ENCODE data around the gene MTHFD2.

The MTHFD2 gene

DNA sequence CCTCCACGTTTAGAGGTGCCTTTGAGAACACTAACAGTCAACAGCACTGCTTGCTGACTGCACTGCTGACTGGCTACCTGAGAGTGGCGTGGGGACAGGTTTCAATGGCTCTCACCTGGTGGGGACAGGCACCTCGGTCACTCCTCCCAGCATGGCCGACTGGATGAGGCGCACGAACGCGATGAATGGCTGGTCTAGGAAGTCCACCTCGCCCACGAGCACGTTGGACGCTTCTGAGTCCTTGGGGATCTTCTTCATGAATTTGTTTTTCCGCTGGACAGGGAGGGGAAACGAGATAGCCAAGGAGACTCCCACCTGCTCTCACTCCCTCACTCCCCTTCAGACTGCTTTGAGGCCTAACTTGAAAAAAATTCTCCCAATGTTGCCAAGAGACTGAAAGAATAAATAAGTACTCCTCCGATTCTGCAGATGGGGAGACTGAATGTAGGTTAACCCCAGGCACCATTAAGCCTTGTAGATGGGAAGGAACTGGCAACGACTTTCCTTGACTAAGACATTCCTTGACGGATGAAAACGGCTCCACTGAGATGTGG is 57.3 kb downstream of the MTHFD2 start:
- Histone ChIP-seq H3K9me3 (replicated peaks in 1 of 11) (no peaks in the 10 kb centered on the region), H3K27me3 (no peaks in the 10 kb centered on the region), H3K4me2 (no peak overlapping the region), H4K20me1 (no peaks in the 10 kb centered on the region), H3K27ac (no peak overlapping the region), H3K9ac (no peak overlapping the region), H3K36me3 (no peaks in the 10 kb centered on the region), H3K4me3 (no peak overlapping the region), H3K4me1 (no peaks in the 10 kb centered on the region)
- TF ChIP-seq Cebpa-rat (IDR thresholded peaks at IDR 0.05) = no peak

DNA sequence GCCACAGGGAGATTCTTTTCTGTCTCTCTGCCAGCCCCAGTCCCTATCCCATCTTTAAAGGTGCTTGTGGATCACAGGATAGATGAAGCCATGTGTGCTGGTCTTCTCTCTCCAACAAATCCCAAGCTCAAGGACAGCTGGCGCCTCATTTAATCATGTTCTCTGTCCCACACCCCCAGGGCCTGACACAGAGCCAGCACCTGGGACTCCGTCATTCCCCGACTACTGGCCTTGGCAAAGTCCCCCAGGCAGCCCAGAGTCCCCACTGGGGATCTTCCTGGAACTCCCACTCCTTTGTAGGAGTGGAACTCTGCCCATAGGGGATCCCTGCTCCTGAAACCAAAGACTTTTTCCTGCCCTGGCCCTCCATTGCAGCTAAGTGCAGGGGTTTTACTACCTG is 60.8 kb downstream of the MTHFD2 start:
- no peak for TF ChIP-seq Cebpa-rat (IDR thresholded peaks at IDR 0.05)
- no peaks in the 10 kb centered on the region for H3K4me1 ChIP-seq

DNA sequence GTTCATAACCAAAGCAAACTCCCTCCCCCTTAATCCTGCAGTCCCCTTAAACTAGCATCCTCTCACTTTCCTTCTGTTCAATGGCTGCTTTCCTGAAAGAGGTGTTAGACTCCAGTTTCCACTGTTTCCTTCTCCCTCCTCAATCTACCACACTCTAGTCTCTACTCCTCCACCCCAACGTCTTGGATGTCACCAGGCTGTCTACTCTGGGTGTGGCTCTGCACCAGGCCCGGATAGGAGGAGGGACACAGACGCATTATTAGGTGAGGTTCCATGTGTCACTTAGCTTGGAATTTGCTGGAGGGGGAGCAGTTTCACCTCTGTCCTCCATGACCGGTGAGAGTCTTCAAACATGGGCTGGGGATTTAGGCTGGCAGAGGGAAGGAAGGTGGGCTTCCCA is 61.3 kb downstream of the MTHFD2 start:
- Histone ChIP-seq H3K27me3 (no peaks in the 10 kb centered on the region), H3K27ac (no peak overlapping the region), H3K4me1 (no peaks in the 10 kb centered on the region), H3K4me2 (no peak overlapping the region), H3K9ac (no peak overlapping the region), H3K9me3 (replicated peaks in 1 of 11) (no peaks in the 10 kb centered on the region), H3K36me3 (no peaks in the 10 kb centered on the region; a peak in 1 of 22 replicates), H4K20me1 (no peaks in the 10 kb centered on the region), H3K4me3 (no peak overlapping the region)
- TF ChIP-seq Cebpa-rat (IDR thresholded peaks at IDR 0.05) = no peak

More for the DNA sequence above, 60.8 kb downstream of the MTHFD2 start:
- Histone ChIP-seq H3K27ac (no peak overlapping the region), H3K4me3 (no peak overlapping the region), H3K36me3 (no peaks in the 10 kb centered on the region), H4K20me1 (no peaks in the 10 kb centered on the region), H3K4me2 (no peak overlapping the region), H3K9ac (no peak overlapping the region), H3K9me3 (replicated peaks in 1 of 11) (no peaks in the 10 kb centered on the region), H3K27me3 (no peaks in the 10 kb centered on the region)

DNA sequence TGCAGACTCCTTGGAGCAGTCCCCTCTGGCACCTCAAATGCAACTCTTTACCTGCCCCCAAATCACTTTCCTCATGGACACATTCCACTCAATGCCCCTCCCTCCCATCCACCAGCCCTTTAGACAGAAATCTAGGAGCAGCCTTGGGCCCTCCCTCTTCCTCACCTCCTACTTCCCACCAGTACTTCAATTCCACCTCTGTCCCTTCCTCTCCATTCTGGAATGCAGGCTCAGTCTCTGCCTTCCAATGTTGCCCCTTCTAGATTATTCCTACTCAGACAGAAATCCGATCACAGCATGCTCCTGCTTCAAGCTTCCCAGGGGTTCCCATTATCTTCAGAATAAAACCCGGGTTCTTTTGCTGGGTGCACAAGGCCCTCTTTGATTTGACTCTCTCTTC is 62.1 kb downstream of the MTHFD2 start:
- H3K27me3 ChIP-seq = no peaks in the 10 kb centered on the region

DNA sequence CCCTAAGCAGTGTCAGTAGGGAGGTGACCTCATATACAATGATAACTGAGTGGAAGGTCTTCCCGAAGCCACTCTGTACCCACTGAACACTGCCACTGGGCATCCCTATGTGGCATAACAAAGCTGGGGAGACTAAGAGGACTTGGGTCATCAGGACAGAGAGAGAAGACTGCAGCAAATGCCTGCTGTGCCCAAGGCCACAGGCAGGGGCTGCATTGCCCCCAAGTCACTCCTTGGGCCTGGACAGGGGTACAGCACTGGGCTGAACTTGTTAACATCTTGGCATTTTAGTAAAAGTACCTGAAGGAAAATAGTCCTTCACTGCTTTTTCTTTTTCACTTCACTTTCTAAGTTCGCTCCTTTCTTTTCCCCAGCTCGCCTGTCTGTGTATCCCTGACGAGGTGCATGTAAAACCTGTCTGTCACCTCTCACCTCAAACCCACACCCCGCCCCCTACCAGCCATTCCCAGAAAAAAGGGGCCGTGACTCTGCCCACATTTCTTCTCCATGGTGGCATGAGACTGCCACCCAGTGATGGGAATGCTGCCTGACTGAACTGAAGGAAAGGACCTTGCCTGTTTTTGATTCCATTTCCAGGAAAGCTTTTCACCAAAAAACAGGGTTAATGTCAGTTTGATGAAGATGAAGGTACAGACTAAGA is 62.9 kb downstream of the MTHFD2 start:
- Histone ChIP-seq H3K9me3 (replicated peaks in 1 of 11) (no peaks in the 10 kb centered on the region), H4K20me1 (no peaks in the 10 kb centered on the region), H3K4me3 (no peak overlapping the region), H3K4me1 (no peaks in the 10 kb centered on the region), H3K9ac (no peak overlapping the region), H3K27me3 (no peaks in the 10 kb centered on the region), H3K4me2 (no peak overlapping the region), H3K27ac (no peak overlapping the region), H3K36me3 (no peaks in the 10 kb centered on the region; a peak in 1 of 22 replicates)
- no peak for TF ChIP-seq Cebpa-rat (IDR thresholded peaks at IDR 0.05)

More for the DNA sequence above, 62.1 kb downstream of the MTHFD2 start:
- H3K36me3 ChIP-seq = no peaks in the 10 kb centered on the region; a peak in 1 of 22 replicates
- no peak overlapping the region for H3K4me3 ChIP-seq
- H4K20me1 ChIP-seq = no peaks in the 10 kb centered on the region
- no peaks in the 10 kb centered on the region for H3K4me1 ChIP-seq
- H3K9ac ChIP-seq = no peak overlapping the region
- no peak overlapping the region for H3K27ac ChIP-seq
- no peak for TF ChIP-seq Cebpa-rat (IDR thresholded peaks at IDR 0.05)
- H3K9me3 ChIP-seq (replicated peaks in 1 of 11) = no peaks in the 10 kb centered on the region
- H3K4me2 ChIP-seq = no peak overlapping the region

DNA sequence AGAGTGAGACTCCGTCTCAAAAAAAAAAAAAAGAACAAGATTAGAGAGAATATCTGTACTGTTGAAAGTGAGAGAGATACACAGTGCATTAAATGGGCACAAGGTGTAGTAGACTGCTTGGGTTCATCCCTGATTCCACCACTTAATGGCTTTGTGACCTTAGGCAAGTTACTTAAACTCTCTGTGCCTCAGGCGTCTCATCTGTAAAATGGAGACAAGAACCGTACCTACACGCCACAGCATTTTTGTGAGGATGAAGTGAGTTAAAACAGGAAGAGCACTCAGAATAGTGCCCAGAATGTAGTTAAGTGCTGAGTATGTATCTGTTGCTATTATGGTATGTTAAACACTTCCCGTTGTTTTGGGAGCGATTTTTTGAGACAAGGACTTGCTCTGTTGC is 64.3 kb downstream of the MTHFD2 start:
- no peak for TF ChIP-seq Cebpa-rat (IDR thresholded peaks at IDR 0.05)
- no peak overlapping the region for H3K9ac ChIP-seq
- H3K4me1 ChIP-seq = no peaks in the 10 kb centered on the region
- H3K36me3 ChIP-seq = no peaks in the 10 kb centered on the region; a peak in 1 of 22 replicates
- H3K9me3 ChIP-seq (replicated peaks in 1 of 11) = no peaks in the 10 kb centered on the region
- no peaks in the 10 kb centered on the region for H3K27me3 ChIP-seq
- H3K27ac ChIP-seq = no peak overlapping the region
- no peak overlapping the region for H3K4me2 ChIP-seq
- no peaks in the 10 kb centered on the region for H4K20me1 ChIP-seq
- no peak overlapping the region for H3K4me3 ChIP-seq

DNA sequence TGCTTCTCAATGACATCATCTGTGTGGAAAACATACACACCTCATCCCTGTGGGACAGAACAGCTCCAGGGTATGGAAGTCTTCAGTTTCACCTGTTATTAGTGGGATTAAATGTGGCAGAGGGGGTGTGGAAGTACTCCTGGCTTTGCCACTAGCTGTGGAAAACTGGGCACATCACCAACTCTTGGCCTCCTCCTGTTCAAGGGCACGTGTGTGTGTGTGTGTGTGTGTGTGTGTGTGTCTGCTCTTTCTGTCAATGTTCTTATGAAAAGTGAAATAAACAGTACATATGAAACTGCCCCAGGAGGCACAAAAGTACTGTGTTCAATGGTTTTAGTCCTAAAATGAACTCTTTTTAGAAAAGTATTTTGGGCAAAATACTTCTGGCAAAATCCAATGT is 65.9 kb downstream of the MTHFD2 start:
- Histone ChIP-seq H3K9me3 (replicated peaks in 1 of 11) (no peaks in the 10 kb centered on the region), H3K4me1 (no peaks in the 10 kb centered on the region), H4K20me1 (no peaks in the 10 kb centered on the region), H3K4me3 (no peak overlapping the region), H3K27ac (no peak overlapping the region), H3K9ac (no peak overlapping the region), H3K36me3 (no peaks in the 10 kb centered on the region; a peak in 1 of 22 replicates), H3K27me3 (no peaks in the 10 kb centered on the region), H3K4me2 (no peak overlapping the region)
- TF ChIP-seq Cebpa-rat (IDR thresholded peaks at IDR 0.05) = no peak

DNA sequence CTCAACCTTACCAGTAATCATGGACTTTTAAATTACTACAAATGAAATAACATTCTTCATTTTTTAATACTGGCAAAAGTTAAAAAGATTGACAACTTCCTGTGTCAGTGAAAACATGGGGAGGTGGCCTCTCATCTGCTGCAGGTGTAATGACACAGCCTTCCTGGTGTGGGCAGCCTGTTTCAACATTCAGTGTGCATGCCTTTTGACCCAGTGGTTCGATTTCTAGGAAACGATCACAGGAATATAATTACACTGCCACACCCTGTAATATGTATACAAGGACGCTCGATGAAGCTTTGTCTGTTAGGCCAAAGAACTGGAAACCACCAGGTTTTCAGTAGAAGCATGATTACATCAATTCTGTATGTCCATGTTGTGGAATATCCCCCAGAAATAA is 68.7 kb downstream of the MTHFD2 start:
- no peak overlapping the region for H3K9ac ChIP-seq
- H3K36me3 ChIP-seq = no peaks in the 10 kb centered on the region; a peak in 1 of 22 replicates
- H3K4me1 ChIP-seq = no peaks in the 10 kb centered on the region
- H3K27me3 ChIP-seq = no peaks in the 10 kb centered on the region
- no peak overlapping the region for H3K4me2 ChIP-seq
- no peak for TF ChIP-seq Cebpa-rat (IDR thresholded peaks at IDR 0.05)
- no peak overlapping the region for H3K4me3 ChIP-seq
- H3K9me3 ChIP-seq (replicated peaks in 1 of 11) = no peaks in the 10 kb centered on the region
- H3K27ac ChIP-seq = no peak overlapping the region
- no peaks in the 10 kb centered on the region for H4K20me1 ChIP-seq

All from BLaER1 treated with 17β-estradiol and CSF1 and Interleukin-3, amounts not matched to agents 10 nM and 100 nM (cell line).